DMS53 (cell line): Measurements from ENCODE around the gene DLG1.
"Not testable (repeated sequence)": the region's sequence is repeated elsewhere in the genome, so short reads cannot be mapped to it uniquely, and the experiment has no call there.

Source experiments
- DNase-seq: peaks from one replicate; lab custom pipeline; 2025; lab: John Stamatoyannopoulos, UW

The DLG1 gene

GRCh38 chr3:197209366-197210260, 88.8 kb downstream of the DLG1 start:
- DNase-seq = no peak

GRCh38 chr3:197206913-197207312, 91.5 kb downstream of the DLG1 start:
- no peak for DNase-seq

DNA sequence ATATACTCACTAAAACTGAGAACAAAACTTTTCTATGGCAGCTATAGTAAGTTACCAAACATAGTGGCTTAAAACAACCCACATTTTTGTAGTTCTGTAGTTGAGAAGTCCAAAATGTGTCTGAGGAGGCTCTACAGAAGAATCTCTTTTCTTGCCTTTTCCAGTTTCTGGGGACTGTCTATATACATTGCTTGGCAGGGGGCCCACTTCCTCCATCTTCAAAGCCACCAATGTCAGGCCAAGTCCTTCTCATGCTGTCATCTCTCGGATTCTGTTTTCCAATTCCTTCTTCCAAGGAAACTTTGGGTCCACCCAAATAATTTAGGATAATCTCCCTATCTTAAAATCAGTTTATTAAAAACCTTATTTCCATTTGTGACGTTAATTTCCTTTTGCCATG, 92.7 kb downstream of the DLG1 start:
- DNase-seq = no peak

GRCh38 chr3:197205265-197205664, 93.1 kb downstream of the DLG1 start:
- no peak for DNase-seq

DNA sequence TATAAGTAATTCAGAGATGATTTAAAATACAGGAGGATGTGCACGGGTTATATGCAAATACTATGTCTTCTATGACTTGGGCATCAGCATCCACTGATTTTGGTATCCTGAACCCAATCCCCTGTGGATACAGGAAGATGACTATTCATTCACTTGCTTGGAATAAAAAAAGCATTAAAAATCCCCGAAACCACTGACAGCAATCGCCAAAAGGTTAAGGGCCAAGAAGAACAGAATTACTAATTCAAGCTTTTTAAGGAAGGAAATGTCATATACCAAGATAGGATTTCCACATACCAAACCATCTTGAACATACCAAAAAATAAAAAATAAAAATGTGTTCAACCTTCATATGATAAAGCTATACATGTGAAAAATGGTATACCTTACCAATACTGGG, 93.7 kb downstream of the DLG1 start:
- DNase-seq = no peak

- DNase-seq = no peak
Measured at GRCh38 chr3:197203714-197204146, 94.7 kb downstream of the DLG1 start.

DNA sequence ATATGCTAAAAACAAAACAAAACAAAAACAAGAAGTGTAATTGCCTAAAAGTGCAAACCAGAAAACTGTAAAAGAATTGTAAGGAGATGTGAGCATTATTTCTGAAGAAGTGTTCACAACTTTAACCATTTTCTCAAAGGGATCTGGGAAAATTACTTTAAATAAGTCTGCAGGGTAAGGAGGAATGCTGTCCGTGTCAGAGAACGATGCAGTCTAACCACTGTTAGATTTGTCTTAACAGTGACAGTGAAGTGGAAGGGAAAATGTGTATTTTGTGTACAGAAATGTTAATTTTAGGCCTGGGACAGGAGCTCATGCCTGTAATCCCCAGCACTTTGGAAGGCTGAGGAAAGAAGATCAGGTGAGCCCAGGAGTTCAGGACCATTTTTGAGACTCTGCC, 95.7 kb downstream of the DLG1 start:
- DNase-seq = no peak

DNA sequence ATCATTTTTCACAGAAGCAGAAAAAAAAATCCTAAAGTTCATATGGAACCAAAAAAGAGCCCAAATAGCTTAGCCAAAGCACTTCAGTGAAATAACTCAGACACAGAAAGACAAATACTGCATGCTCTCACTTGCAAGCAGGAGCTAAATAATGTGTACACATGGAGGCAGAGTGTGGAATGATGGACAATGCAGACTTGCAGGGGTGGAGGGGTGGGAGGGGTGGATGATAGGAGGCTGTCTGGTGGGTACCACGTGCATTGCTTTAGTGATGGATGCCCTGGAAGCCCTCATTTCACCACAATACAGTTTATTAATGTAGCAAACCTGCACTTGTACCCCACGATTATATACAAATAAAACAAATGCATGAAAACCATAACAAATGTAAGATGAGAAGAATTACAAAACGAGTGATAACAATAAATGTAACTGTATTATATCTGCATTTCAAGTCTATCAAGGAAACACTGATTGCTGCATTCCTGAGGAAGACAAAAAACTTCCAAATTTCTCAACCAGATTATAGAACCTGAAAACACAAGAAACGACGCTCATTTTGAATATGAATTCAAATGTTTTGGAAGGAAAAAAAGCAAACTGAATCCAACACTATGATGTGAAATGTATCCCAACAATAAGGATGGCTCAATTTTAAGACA, 96.5 kb downstream of the DLG1 start:
- no peak for DNase-seq

DNA sequence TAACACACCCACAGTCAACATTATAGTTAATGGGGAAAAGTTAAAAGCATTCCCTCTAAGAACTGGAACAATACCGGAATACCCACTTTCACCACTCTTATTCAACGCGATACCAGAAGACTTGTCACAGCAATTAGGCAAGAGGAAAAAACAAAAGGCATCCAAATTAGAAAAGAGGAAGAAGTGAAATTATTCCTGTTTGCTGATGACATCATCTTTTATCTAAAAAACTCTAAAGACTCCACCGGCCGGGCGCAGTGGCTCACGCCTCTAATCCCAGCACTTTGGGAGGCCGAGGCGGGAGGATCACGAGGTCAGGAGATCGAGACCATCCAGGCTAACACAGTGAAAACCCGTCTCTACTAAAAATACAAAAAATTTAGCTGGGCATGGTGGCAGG, 97.6 kb downstream of the DLG1 start:
- not testable (repeated sequence) for DNase-seq

GRCh38 chr3:197197334-197197733, 101.1 kb downstream of the DLG1 start:
- DNase-seq = peak; percentile 1

DNA sequence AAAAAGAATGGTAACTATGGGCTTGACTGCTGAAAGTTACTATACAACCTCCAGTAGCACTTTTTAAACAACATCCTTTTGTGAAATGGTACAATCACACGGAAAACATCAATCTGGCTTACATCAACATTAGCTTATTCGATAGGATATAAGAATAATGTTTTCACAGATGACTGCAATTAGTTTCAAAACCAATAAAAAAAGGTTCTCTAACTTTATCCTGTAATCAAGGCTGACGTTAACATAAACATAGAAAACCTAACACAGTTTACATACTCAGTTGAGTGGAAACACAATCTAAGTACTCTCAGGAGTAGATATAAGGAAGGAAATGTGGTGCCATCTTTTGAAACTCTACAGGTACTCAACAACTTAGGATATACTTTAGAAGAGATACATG, 102.2 kb downstream of the DLG1 start:
- DNase-seq = no peak

DNA sequence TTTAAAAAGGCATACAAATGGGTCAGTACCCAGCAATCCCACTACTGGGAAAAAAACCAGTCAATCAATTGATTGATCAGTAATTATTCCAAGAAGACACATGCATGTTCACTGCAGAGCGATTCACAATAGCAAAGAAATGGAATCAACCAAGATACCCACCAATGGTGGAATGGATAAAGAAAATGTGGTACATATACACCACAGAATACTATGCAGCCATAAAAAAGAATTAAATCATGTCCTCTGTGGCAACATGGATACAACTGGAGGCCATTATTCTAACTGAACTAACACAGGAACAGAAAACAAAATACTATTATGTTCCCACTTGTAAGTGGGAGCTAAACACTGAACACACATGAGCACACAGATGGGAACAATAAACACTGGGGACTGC, 103.1 kb downstream of the DLG1 start:
- no peak for DNase-seq

DNA sequence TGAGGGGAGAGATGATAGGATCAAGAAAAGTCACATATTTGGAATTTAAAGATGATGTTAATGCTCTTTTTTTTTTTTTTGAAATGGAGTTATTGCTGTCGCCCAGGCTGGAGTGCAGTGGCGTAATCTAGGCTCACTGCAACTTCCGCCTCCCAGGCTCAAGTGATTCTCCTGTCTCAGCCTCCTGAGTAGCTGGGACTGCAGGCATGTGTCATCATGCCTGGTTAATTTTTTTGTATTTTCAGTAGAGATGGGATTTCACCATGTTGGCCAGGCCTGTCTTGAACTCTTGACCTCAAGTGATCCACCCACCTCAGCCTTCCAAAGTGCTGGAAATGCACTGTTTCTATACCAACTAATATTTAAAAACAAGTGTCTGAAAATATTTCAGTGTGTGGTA, 104.7 kb downstream of the DLG1 start:
- not testable (repeated sequence) for DNase-seq

DNA sequence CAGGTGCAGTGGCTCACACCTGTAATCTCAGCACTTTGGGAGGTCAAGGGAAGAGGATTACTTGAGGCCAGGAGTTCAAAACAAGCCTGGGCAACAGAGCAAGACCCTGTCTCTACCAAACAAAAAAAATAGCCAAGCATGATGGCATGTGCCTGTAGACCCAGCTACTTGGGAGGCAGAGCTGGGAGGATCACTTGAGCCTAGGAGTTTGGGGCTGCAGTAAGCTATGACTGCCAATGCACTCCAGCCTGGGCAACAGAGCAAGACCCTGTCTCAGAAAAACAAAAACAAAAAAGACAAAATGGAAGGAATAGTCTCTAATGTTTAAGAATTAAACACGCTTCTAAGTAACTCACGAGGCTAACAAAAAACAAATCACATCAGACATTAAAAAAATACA, 106.5 kb downstream of the DLG1 start:
- DNase-seq = no peak

DNA sequence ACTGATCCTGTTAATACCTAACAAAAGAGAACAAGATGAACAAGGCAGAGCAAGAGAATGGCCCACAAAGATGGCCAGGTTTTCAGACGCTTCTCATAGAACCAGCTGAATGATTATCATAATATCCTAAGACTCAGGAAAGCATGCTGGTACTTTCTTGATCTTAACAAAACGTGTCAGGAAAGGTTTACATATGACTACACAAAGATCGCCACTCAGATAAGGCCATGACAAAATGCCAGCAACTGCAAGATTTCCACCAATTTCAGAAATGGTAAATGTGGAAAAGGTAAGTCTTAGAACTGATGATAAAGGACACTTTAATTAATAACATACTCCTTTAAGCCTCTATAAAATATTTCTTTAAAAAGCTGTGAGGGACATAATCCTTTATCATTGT, 108.8 kb downstream of the DLG1 start:
- no peak for DNase-seq

DNA sequence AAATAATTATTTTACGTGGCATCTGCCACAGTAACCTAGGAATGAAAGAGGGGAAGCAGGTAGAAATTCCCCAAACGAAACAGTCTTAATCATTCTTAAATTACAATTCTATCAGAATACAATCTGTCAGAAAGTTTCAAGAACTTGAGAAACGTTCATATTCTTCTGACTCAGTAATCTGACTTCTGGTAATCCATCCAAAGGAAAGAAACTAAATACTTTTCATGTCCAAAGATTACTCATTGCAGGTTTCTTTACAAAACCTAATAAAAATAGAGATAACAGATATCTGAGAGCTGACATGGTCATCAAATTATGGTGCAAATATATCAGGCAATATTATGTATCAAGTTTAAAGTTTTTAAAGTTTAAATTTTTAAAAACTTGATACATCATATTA, 109.4 kb downstream of the DLG1 start:
- DNase-seq = no peak

DNA sequence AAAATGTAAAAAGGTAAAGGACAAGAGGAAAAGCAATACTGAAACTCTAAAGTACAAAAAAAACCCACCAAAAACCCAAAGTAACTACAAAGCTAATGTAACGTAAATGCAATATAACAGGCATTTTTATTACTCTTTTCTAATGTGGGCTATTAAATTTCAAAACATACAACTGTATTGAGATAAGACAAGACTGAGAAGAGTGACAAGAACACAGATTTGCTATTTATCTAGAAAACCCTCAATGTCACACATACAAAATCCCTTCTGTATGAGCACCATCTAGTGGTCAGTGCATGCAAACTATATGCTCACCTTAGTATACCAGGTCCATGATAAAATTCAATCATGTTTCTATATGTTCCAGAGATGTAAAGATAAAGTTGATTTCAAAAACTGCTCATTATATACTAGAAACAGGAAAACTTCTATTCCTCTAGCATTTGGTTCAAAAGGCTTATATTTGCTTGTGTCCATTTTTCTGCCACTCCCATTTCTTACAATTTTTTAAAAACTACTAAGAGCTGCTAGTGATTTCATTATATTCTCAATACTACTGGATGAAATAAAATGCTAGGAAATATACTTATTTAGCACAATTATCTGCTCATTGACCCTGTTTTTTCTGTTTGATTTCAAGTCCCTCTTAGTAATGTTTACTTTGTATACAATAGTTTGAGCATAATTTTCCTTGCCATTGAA, 111.4 kb downstream of the DLG1 start:
- peak; percentile 76 for DNase-seq

DNA sequence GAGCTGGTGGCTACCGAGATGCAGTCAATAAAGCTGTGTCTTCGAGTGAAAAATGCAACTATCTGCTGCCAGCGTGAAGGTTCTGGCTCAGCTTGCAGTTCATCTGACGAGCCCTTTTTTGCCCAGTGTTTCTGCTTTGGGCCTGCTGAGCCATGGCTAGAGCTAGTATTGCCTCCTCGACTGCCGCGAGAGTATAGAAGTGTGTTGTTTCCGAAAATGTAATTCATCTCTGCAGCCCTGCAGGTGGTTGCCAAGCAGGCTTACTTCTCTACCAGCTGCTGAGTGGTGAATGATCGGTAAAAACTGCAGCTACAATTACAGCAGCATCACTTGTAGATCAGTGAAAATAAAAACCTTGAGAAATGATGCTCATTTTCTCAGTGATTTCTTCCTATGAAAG, 114.8 kb downstream of the DLG1 start:
- DNase-seq = no peak

GRCh38 chr3:197181741-197182140, 116.7 kb downstream of the DLG1 start:
- no peak for DNase-seq

DNA sequence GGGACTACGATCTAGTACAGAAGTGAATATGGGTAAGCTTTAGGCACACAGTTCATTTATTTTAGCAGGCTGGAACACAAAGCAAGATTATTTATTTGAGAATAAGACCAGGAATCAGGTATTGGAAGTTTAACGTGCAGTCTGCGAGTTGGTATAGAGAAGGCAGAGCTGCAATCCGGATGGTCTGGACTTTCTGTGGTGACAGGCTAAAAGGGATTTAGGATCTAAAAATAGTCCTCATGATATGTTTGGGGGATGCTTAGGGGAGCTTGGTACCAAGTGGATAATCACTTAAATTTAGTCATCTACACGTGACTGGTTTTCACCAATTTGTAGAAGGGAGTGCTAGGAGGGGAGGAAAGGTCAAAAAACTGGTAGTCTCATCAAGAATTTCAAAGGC, 119.4 kb downstream of the DLG1 start:
- no peak for DNase-seq

- DNase-seq = no peak
Measured at GRCh38 chr3:197175503-197175902, 122.9 kb downstream of the DLG1 start.

- no peak for DNase-seq
Measured at GRCh38 chr3:197174927-197175326, 123.5 kb downstream of the DLG1 start.

GRCh38 chr3:197173620-197174019, 124.8 kb downstream of the DLG1 start:
- DNase-seq = no peak
